Right lobe of liver (tissue), 6 donors: ENCODE data around the gene RHOBTB1. TPM values are rescaled to one million over a fixed set of nuclear protein-coding genes. Genes with fewer than 3 reads are reported as not detected.

Experiments
- ATAC-seq, 4 donors: fragments of 200-7000 bp; cut with Tn5 transposase; one replicate each; pipeline ENCODE4 v1.9.1; 2020; ENCODE audit warnings: mild to moderate bottlenecking in 4 of 4, moderate library complexity in 4 of 4
- DNase-seq, 3 donors: peaks; one replicate each; pipeline ENCODE4 v3.0.0-alpha.2; 2020
- H3K27ac ChIP-seq, 3 donors: fragments of 200-600 bp; one replicate each; pipeline ENCODE4 v1.8.0; 2022
- H3K27me3 ChIP-seq, 2 donors: fragments of 200-600 bp; one replicate each; pipeline ENCODE4 v1.8.0; 2022
- H3K36me3 ChIP-seq, 4 donors: fragments of 200-600 bp; sonication (generic) in 1 of 4; one replicate each; pipeline versions ENCODE4 v1.5.1 to v1.8.0; 2017 to 2022; ENCODE audit warnings: control low read depth in 1 of 4
- H3K4me1 ChIP-seq, 4 donors: fragments of 200-600 bp; sonication (generic) in 1 of 4; one replicate each; pipeline versions ENCODE4 v1.5.1 to v1.8.0; 2017 to 2022; ENCODE audit warnings: control low read depth in 1 of 4
- H3K4me3 ChIP-seq, 3 donors: fragments of 200-600 bp; one replicate each; pipeline ENCODE4 v1.8.0; 2022
- H3K9me3 ChIP-seq, 4 donors: fragments of 200-600 bp; sonication (generic) in 1 of 4; one replicate each; pipeline versions ENCODE4 v1.5.1 to v1.8.0; 2017 to 2022; ENCODE audit warnings: control low read depth in 1 of 4
- CTCF ChIP-seq, 4 donors: fragments of 200-600 bp in 3 of 4; fragments of 450-650 bp in 1 of 4; IDR thresholded peaks; one replicate each; pipeline versions ENCODE4 v1.5.1 to v1.8.0; 2016 to 2022; ENCODE audit warnings: antibody characterized with exemption in 4 of 4, mild to moderate bottlenecking in 2 of 4
- POLR2A ChIP-seq: fragments of 450-650 bp; IDR thresholded peaks from one replicate; pipeline ENCODE4 v1.6.1; 2017; ENCODE audit warnings: antibody characterized with exemption, mild to moderate bottlenecking
- WGBS: methylation state at CpG from one replicate; pipeline ENCODE4 v1.1.6; 2018; ENCODE audit warnings: low coverage, low lambda C conversion rate; ENCODE audit not compliant: insufficient coverage; ENCODE audit errors: missing lambda C conversion rate; 5-methylcytosine and 5-hydroxymethylcytosine counted together
- intact Hi-C, 2 donors: fragments of 100-400 bp; cut with DNase I; formaldehyde crosslinking; loops; one replicate each; pipeline versions ENCODE4 v1.11.2 to v1.14.1; 2022
- total RNA-seq, 6 experiments: library from RNA; depleted of rRNA in 2 of 6; stranded (reverse); fragments of >200 nt in 2 of 6; fragmentation: NEBNext Ultra II Directional in 3 of 6; extraction: Animal tissue kit (Norgen Biotek cat#: 25700) in 3 of 6; gene quantifications; one replicate each; pipeline versions ENCODE4 v1.1.0 to v1.2.4, GENCODE V29; 2016 to 2023
- donor health status: DM: no; HTN: yes; CAD: no.
- donor health status: DM: no; HTN: no; CAD: no.
- donor health status: DM: no; HTN: no; CAD: no.
- donor health status: DM: no; HTN: yes; CAD: no.
- donor health status: DM: no; HTN: yes; CAD: no.

The RHOBTB1 gene
- total RNA-seq, 6 experiments from 2014 or later, result 3.0 to 5.4 (median 4.4) TPM

- 71% methylated on average over 4 of the region's 4 CpGs for WGBS
- intact Hi-C loops, result no loop called here
- no peak for ATAC-seq
- Histone ChIP-seq H3K27ac (no peak overlapping the region), H3K36me3 (no peaks in the 10 kb centered on the region), H3K9me3 (no peaks in the 10 kb centered on the region), H3K4me1 (no peaks in the 10 kb centered on the region), H3K27me3 (no peaks in the 10 kb centered on the region), H3K4me3 (no peak overlapping the region)
- no peak for DNase-seq
- TF ChIP-seq POLR2A (no peak), CTCF (IDR thresholded peaks at IDR 0.05) (no peak)
Measured at GRCh38 chr10:60917331-60918280, 26.4 kb downstream of the RHOBTB1 start.

GRCh38 chr10:60916025-60916424, 28.0 kb downstream of the RHOBTB1 start:
- no peak overlapping the region for H3K4me3 ChIP-seq
- TF ChIP-seq POLR2A (no peak), CTCF (IDR thresholded peaks at IDR 0.05) (no peak)
- no peaks in the 10 kb centered on the region for H3K9me3 ChIP-seq
- H3K27ac ChIP-seq, result no peak overlapping the region
- no peak for DNase-seq
- H3K36me3 ChIP-seq, result no peaks in the 10 kb centered on the region
- WGBS, result 60% methylated on average over 2 of the region's 4 CpGs
- intact Hi-C loops, result no loop called here
- peaks cover 0 to 9% (median 0%) of the 10 kb centered on the region in 4 donors for H3K4me1 ChIP-seq
- H3K27me3 ChIP-seq, result no peaks in the 10 kb centered on the region
- no peak for ATAC-seq

GRCh38 chr10:60914690-60915141, 29.3 kb downstream of the RHOBTB1 start:
- Histone ChIP-seq H3K27me3 (no peaks in the 10 kb centered on the region), H3K36me3 (no peaks in the 10 kb centered on the region), H3K9me3 (no peaks in the 10 kb centered on the region), H3K27ac (no peak overlapping the region), H3K4me3 (no peak overlapping the region), H3K4me1 (peaks cover 0 to 9% (median 0%) of the 10 kb centered on the region in 4 donors)
- intact Hi-C loops, result no loop called here
- ATAC-seq (peak in 1 of 4 donors; percentile 44), DNase-seq (no peak)
- 57% methylated on average over 1 of the region's 1 CpG for WGBS
- TF ChIP-seq CTCF (IDR thresholded peaks at IDR 0.05) (no peak), POLR2A (no peak)

- Histone ChIP-seq H3K36me3 (no peaks in the 10 kb centered on the region), H3K27me3 (no peaks in the 10 kb centered on the region), H3K27ac (no peak overlapping the region), H3K4me1 (peaks cover 0 to 9% (median 0%) of the 10 kb centered on the region in 4 donors), H3K4me3 (no peak overlapping the region), H3K9me3 (no peaks in the 10 kb centered on the region)
- TF ChIP-seq CTCF (IDR thresholded peaks at IDR 0.05) (no peak), POLR2A (no peak)
- WGBS, result 65% methylated on average over 3 of the region's 3 CpGs
- DNase-seq (no peak), ATAC-seq (no peak)
- intact Hi-C loops, result no loop called here
Measured at GRCh38 chr10:60913657-60914056, 30.3 kb downstream of the RHOBTB1 start.
